Adrenal gland (tissue), 5 donors: Measurements from ENCODE around the gene PSMA2.

ENCODE experiments used
- POLR2A ChIP-seq, 2 donors: fragments of 450-650 bp; IDR thresholded peaks; one replicate each; pipeline ENCODE4 v1.6.1; 2017; ENCODE audit warnings: antibody characterized with exemption in 2 of 2, mild to moderate bottlenecking in 2 of 2, moderate library complexity in 1 of 2
- TF ChIP-seq, protein P1 (sequence below), 6 experiments: fragments of 450-650 bp in 4 of 6; fragments of 200-600 bp in 2 of 6; sonication (generic) in 1 of 6; IDR thresholded peaks; 1 replicate in 5 of 6; 2 replicates in 1 of 6; pipeline versions ENCODE4 v1.5.1 to v1.8.0; 2016 to 2021; ENCODE audit warnings: antibody characterized with exemption in 6 of 6, mild to moderate bottlenecking in 2 of 6, moderate library complexity in 1 of 6
- donor health status: DM: no; HTN: no; CAD: no.

DNA sequence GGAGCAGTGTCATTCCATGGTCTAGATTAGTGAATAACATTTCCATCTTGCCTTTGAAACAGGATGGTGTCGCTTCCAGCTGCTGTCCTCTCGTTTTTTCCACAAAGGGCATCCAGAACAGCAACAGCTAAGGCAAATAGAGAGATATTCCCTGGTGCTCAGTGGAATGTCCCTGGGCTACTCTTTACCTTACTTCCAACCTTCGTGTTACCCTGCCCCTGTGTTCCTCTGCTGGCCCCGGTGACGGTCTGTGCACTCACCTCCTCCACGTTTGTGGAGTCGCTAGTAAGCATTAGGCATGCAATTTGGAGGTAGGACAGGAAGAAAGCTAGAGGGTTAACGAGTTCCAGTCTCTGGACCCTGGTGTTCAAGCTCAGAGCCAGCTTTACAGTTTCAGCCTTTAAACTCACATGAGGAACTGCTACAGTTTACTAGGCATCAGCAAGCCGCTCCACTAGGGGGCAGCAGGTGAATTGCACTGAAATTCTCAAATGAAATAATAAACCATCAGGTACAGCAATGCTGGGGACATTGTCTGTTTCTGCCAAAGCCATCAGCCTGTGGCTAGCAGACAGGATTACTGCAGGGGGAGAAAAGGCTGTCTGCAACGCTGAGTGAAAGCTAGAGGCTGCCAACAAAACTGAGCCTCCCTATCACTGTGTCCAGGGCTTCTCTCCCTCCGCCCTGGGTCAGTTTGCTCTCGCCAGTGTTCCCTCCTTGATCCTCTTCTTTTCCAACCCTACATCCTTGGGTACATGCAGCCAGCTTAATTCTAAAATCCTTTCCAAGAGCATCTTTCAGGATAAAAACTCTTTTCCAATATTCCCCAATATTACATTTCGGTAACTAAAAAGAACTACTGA is 9.2 kb upstream of the PSMA2 start:
- TF ChIP-seq POLR2A (IDR thresholded peaks at IDR 0.05): no peak
- TF ChIP-seq, protein P1, sequence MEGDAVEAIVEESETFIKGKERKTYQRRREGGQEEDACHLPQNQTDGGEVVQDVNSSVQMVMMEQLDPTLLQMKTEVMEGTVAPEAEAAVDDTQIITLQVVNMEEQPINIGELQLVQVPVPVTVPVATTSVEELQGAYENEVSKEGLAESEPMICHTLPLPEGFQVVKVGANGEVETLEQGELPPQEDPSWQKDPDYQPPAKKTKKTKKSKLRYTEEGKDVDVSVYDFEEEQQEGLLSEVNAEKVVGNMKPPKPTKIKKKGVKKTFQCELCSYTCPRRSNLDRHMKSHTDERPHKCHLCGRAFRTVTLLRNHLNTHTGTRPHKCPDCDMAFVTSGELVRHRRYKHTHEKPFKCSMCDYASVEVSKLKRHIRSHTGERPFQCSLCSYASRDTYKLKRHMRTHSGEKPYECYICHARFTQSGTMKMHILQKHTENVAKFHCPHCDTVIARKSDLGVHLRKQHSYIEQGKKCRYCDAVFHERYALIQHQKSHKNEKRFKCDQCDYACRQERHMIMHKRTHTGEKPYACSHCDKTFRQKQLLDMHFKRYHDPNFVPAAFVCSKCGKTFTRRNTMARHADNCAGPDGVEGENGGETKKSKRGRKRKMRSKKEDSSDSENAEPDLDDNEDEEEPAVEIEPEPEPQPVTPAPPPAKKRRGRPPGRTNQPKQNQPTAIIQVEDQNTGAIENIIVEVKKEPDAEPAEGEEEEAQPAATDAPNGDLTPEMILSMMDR (IDR thresholded peaks at IDR 0.05): peak; percentile 84 to 92 (median 87)
